Astrocyte of the cerebellum (primary cell): ENCODE results near the gene RNPC3.
"Not testable (repeated sequence)": the region's sequence is repeated elsewhere in the genome, so short reads cannot be mapped to it uniquely, and the experiment has no call there.

Source experiments
- DNase-seq: peaks from one replicate; pipeline ENCODE4 v3.0.0-alpha.2; 2011; ENCODE audit warnings: low read depth
- H3K4me3 ChIP-seq: 2 replicates; pipeline ENCODE4 v1.5.1; 2011; ENCODE audit warnings: mild to moderate bottlenecking, low read depth, low read length, moderate library complexity
- CTCF ChIP-seq: IDR thresholded peaks from 2 replicates; pipeline ENCODE4 v1.5.1; 2012; ENCODE audit warnings: low read length, low read depth, moderate library complexity, mild to moderate bottlenecking; ENCODE audit errors: missing control alignments
- in situ Hi-C: cut with HindIII; loops from 2 replicates; pipeline ENCODE4 v1.10.0; 2017; ENCODE audit warnings: low sequenced_read_pairs

RNPC3 gene

DNA sequence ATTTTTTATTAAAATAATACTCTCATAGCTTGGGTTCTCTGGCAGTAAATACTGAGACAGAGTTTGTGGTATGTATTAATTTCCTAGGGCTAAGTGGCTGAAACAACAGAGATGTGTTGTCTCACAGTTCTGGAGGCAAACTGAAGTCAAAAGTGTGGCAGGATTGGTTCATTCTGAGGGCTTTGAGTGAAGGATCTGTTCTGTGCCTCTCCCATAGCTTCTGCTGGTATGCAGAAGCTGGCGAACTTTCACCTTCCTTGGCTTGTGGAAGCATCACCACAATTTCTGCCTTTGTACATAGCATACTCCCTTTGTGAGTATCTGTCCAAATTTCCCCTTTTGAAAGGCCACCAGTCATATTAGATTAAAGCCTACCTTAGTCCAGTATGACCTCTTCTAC lies 21.0 kb downstream of the RNPC3 start:
- TF ChIP-seq CTCF, result no peak
- H3K4me3 ChIP-seq, result no peak overlapping the region
- no peak for DNase-seq
- in situ Hi-C loops, result no loop called here

DNA sequence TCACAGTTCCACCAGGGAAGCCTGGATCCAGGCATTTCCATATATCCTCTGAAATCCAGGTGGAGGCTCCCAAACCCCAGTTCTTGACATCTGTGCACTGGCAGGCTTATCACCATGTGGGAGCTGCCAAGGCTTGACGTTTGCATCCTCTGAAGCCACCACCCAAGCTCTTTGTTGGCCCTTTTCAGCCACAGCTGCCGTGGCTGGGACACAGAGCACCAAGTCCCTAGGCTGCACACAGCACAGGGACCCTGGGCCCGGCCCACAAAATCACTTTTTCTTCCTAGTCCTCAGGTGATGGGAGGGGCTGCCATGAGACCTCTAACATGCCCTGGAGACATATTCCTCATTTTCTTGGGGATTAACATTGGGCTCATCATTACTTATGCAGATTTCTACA lies 22.3 kb downstream of the RNPC3 start:
- in situ Hi-C loops, result no loop called here
- no peak overlapping the region for H3K4me3 ChIP-seq
- no peak for TF ChIP-seq CTCF
- DNase-seq, result no peak

- in situ Hi-C loops, result no loop called here
- TF ChIP-seq CTCF, result no peak
- no peak for DNase-seq
- no peak overlapping the region for H3K4me3 ChIP-seq
These were observed 34.9 kb downstream of the RNPC3 start for GRCh38 chr1:103560427-103560826.

- H3K4me3 ChIP-seq, DNase-seq, in situ Hi-C loops: not testable (repeated sequence)
These were observed 35.6 kb downstream of the RNPC3 start for GRCh38 chr1:103561124-103561523.

DNA sequence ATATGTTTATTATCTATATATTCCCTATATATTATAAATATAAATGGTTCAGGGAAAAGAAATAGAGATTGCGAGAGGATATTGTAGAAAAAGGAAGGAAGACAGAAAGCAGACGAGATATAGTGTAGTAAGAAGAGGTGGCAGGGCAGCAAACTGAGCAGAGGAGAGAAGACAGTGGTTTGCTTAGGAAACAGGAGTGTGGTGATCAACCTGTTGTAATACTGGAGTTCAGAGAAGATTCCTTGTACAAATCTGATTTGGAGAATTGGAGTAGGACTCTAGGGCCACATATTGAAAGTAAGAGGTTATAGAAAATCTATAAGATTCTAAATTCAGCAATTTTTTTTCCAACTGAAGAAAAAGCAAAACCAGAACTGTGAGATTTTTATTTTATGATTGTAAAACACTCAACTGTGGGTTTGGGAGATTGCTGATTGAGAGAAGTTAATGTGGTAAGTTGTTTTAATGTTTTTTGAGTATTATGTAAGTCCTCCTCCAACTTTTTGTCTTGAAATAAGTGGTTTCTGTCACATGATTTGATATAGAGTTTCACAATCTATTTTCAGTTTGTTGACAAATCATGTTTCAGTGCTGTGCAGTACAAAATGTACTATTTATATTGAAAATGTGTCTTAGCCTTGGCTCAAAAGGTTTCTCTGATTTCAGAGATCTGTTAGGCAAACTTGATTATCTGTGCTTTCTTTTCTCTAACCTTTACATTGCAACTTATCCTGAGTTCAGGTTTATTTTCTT lies 36.3 kb downstream of the RNPC3 start:
- in situ Hi-C loops, result no loop called here
- H3K4me3 ChIP-seq, result no peak overlapping the region
- DNase-seq, result no peak
- TF ChIP-seq CTCF, result no peak

DNA sequence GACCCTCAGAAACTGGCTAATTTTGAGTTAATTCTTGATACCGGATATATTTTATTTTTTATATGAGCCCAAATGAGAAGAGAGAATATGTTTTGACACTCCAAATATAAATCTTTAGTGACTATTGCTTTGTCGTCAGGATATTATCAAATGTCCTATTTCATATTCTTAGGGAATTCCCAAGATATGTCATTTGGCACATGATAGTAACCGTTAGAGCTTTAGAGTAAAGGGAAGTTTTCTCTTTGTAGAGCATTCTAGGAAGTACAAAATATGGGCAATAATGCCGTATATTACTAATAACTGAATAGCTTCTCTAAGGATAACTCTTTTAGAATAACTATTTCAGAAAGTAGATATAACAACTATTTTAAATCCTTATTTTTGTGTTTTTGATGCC lies 37.6 kb downstream of the RNPC3 start:
- in situ Hi-C loops, result no loop called here
- no peak overlapping the region for H3K4me3 ChIP-seq
- TF ChIP-seq CTCF, result no peak
- no peak for DNase-seq

DNA sequence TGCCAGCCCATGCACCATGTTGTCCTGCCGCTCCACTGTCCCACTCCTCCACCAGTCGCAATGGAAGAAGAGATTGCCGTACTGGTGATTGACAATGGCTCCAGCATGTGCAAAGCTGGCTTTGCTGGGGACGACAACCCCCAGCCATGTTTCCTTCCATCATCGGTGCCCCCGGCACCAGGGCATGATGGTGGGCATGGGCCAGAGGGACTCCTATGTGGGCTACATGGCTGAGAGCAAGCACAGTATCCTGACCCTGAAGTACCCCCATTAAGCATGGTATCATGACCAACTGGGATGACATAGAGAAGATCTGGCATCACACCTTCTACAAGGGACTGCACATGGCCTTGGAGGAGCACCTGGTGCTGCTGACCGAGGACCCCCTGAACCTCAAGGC lies 44.0 kb downstream of the RNPC3 start:
- H3K4me3 ChIP-seq, result no peak overlapping the region
- no peak for TF ChIP-seq CTCF
- in situ Hi-C loops, result no loop called here
- DNase-seq, result no peak

DNA sequence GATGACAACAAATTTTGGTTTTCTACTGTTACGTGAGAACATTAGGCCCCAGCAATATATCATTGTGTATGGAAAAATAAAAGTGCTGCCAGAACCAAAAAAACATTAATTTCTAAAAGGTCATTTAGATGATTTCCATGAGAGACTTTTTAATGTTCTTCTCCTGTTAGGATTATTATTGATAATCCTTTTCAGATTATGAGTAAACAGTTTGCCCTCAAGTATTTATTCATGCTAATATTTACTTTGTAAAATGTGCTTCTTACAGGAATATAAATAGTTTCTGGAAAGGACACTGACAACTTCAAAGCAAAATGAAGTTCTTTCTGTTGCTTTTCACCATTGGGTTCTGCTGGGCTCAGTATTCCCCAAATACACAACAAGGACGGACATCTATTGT lies 45.8 kb downstream of the RNPC3 start, which contains the start of gene AMY2B:
AMY2B (plus strand) TSS at position 301 of the 400 bp plus-strand sequence; CDS start at position 315, 14 bp downstream.
- H3K4me3 ChIP-seq, in situ Hi-C loops, DNase-seq: not testable (repeated sequence)
